Measurements from ENCODE around the gene PRDM15.

GRCh38 chr21:41824466-41825207 is 54.5 kb downstream of the PRDM15 start:
- no peak for TF ChIP-seq CTCF (IDR thresholded peaks at IDR 0.05)
- TF ChIP-seq POLR2A (IDR thresholded peaks at IDR 0.05) = no peak

Data from thyroid gland (tissue), 4 donors.